ENCODE data around the gene SCN4A.
A peak's percentile ranks its signal among the peaks of the same experiment; 100 is the strongest.
"Not testable (repeated sequence)": the region's sequence is repeated elsewhere in the genome, so short reads cannot be mapped to it uniquely, and the experiment has no call there.

The SCN4A gene

GRCh38 chr17:63919311-63919723, 53.4 kb downstream of the SCN4A start:
- WGBS, 2 donors (ENCODE audit: extremely low coverage in 2 of 2, insufficient read length in 2 of 2, insufficient replicate concordance in 1 of 2), result no CpG with 5 or more reads among the region's 8 CpGs
- no peak overlapping the region for H4K91ac ChIP-seq (ENCODE audit: low read depth, low read length, poor library complexity)
- H3K27me3 ChIP-seq (ENCODE audit: control insufficient read depth in 3 of 3, insufficient read depth in 3 of 3, low read depth in 1 of 3, low read length in 3 of 3), result no peaks in the 10 kb centered on the region
- H3K18ac ChIP-seq (ENCODE audit: low read length), result no peak overlapping the region
- no peak overlapping the region for H2BK12ac ChIP-seq (ENCODE audit: low read length)
- H2AK5ac ChIP-seq (ENCODE audit: low read depth, low read length), result no peak overlapping the region
- H3K4me2 ChIP-seq (ENCODE audit: insufficient read depth, low read length, poor library complexity, severe bottlenecking), result no peak overlapping the region
- DNase-seq (ENCODE audit: low spot score), result peak; percentile 68
- H3K4ac ChIP-seq (ENCODE audit: low read length), result no peak overlapping the region
- H2BK15ac ChIP-seq (ENCODE audit: low read length), result no peak overlapping the region
- no peak overlapping the region for H3K4me3 ChIP-seq (ENCODE audit: low read length in 2 of 2)
- no peaks in the 10 kb centered on the region for H3K36me3 ChIP-seq (replicated peaks in 1 of 2; ENCODE audit: control insufficient read depth in 2 of 2, insufficient read depth in 2 of 2, low read length in 2 of 2)
- no peak overlapping the region for H3K9ac ChIP-seq (ENCODE audit: low read depth, low read length, poor library complexity)
- no peak overlapping the region for H4K8ac ChIP-seq (ENCODE audit: low read depth, low read length)
- H2BK120ac ChIP-seq (ENCODE audit: low read depth, low read length), result no peak overlapping the region
- no peak overlapping the region for H3K14ac ChIP-seq (ENCODE audit: low read length)
- no peak overlapping the region for H3K23ac ChIP-seq (ENCODE audit: low read depth, low read length, poor library complexity)
- no peaks in the 10 kb centered on the region for H3K9me3 ChIP-seq (replicated peaks in 1 of 2; ENCODE audit: control insufficient read depth in 2 of 2, insufficient read depth in 1 of 2, low read depth in 1 of 2, low read length in 2 of 2)
- peaks cover 0 to 3% of the 10 kb centered on the region in 2 donors for H3K4me1 ChIP-seq (ENCODE audit: control insufficient read depth in 2 of 2, insufficient read depth in 1 of 2, low read depth in 1 of 2, low read length in 2 of 2)
- no peaks in the 10 kb centered on the region for H3K79me1 ChIP-seq (ENCODE audit: low read depth, low read length)
- no peak overlapping the region for H2AFZ ChIP-seq (ENCODE audit: low read length)
- no peak overlapping the region for H3K27ac ChIP-seq (replicated peaks; ENCODE audit: low read length)
- no peak overlapping the region for H2BK5ac ChIP-seq (ENCODE audit: low read length)

DNA sequence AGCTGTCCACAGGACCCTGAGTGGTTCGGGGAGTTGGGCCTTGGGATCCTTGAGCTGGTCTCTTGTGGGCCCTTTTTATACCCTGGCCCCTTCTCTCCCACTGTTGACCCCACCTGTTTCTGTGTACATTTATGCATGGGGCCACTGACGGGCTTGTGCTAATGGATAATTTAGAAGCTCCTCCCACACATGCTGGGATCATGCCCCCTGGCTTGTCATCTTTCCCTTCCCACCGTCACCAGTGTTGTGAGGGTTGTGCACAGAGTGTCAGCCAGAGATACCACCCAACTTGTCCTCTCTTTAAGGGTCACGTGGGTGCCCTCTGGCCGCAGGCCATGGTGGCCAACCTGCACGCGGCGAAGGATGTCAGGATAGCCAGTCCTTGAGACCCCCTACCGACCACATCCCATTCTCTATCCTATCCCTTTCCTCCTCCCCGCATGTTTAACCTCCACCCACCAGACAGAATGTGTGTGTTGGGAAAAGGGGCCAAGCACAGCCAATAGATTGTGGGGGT, 53.9 kb downstream of the SCN4A start, which contains the start of gene GH1:
Gene GH1, minus strand, starts transcription at position 51 of the 517 bp plus-strand sequence. CDS start 63 bp downstream, outside the sequence.
- not testable (repeated sequence) for H3K79me1 ChIP-seq (ENCODE audit: low read depth, low read length); H3K36me3 ChIP-seq (replicated peaks in 1 of 2; ENCODE audit: control insufficient read depth in 2 of 2, insufficient read depth in 2 of 2, low read length in 2 of 2); H2BK5ac ChIP-seq (ENCODE audit: low read length); H3K4me1 ChIP-seq (ENCODE audit: control insufficient read depth in 2 of 2, insufficient read depth in 1 of 2, low read depth in 1 of 2, low read length in 2 of 2); H3K9me3 ChIP-seq (replicated peaks in 1 of 2; ENCODE audit: control insufficient read depth in 2 of 2, insufficient read depth in 1 of 2, low read depth in 1 of 2, low read length in 2 of 2); H3K23ac ChIP-seq (ENCODE audit: low read depth, low read length, poor library complexity); H2BK12ac ChIP-seq (ENCODE audit: low read length); H4K91ac ChIP-seq (ENCODE audit: low read depth, low read length, poor library complexity); H4K8ac ChIP-seq (ENCODE audit: low read depth, low read length); H2AFZ ChIP-seq (ENCODE audit: low read length); H3K14ac ChIP-seq (ENCODE audit: low read length); H3K4me3 ChIP-seq (ENCODE audit: low read length in 2 of 2); H2BK15ac ChIP-seq (ENCODE audit: low read length); H3K27ac ChIP-seq (replicated peaks; ENCODE audit: low read length); H3K27me3 ChIP-seq (ENCODE audit: control insufficient read depth in 3 of 3, insufficient read depth in 3 of 3, low read depth in 1 of 3, low read length in 3 of 3); H3K9ac ChIP-seq (ENCODE audit: low read depth, low read length, poor library complexity); DNase-seq (ENCODE audit: low spot score); H3K4me2 ChIP-seq (ENCODE audit: insufficient read depth, low read length, poor library complexity, severe bottlenecking); H2BK120ac ChIP-seq (ENCODE audit: low read depth, low read length); H3K4ac ChIP-seq (ENCODE audit: low read length)
- H2AK5ac ChIP-seq (ENCODE audit: low read depth, low read length), result peak within 1 kb of the TSS; percentile 68
- WGBS, 2 donors (ENCODE audit: extremely low coverage in 2 of 2, insufficient read length in 2 of 2, insufficient replicate concordance in 1 of 2), result no CpG with 5 or more reads among the region's 10 CpGs
- peak within 1 kb of the TSS; percentile 41 for H3K18ac ChIP-seq (ENCODE audit: low read length)

DNA sequence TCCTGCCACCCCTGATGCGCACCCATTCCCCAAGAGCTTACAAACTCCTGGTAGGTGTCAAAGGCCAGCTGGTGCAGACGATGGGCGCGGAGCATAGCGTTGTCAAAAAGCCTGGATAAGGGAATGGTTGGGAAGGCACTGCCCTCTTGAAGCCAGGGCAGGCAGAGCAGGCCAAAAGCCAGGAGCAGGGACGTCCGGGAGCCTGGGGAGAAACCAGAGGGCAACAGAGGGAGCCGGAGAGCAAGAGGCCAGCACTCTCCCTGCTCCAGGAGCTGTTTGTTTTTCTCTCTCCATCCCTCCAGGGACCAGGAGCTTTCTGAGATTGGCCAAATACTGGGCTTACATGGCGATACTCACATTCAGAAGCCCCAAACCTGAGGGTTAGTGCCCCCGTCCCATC, 54.4 kb downstream of the SCN4A start:
- Histone ChIP-seq H3K27ac (replicated peaks; ENCODE audit: low read length) (no peak overlapping the region), H2AK5ac (ENCODE audit: low read depth, low read length) (no peak overlapping the region), H3K4me2 (ENCODE audit: insufficient read depth, low read length, poor library complexity, severe bottlenecking) (no peak overlapping the region), H2BK5ac (ENCODE audit: low read length) (no peak overlapping the region), H2BK15ac (ENCODE audit: low read length) (no peak overlapping the region), H3K9ac (ENCODE audit: low read depth, low read length, poor library complexity) (no peak overlapping the region), H3K18ac (ENCODE audit: low read length) (no peak overlapping the region), H2BK12ac (ENCODE audit: low read length) (no peak overlapping the region), H3K36me3 (replicated peaks in 1 of 2; ENCODE audit: control insufficient read depth in 2 of 2, insufficient read depth in 2 of 2, low read length in 2 of 2) (no peaks in the 10 kb centered on the region), H3K14ac (ENCODE audit: low read length) (no peak overlapping the region), H2BK120ac (ENCODE audit: low read depth, low read length) (no peak overlapping the region), H2AFZ (ENCODE audit: low read length) (no peak overlapping the region), H3K79me1 (ENCODE audit: low read depth, low read length) (no peaks in the 10 kb centered on the region), H3K9me3 (replicated peaks in 1 of 2; ENCODE audit: control insufficient read depth in 2 of 2, insufficient read depth in 1 of 2, low read depth in 1 of 2, low read length in 2 of 2) (no peaks in the 10 kb centered on the region), H3K27me3 (ENCODE audit: control insufficient read depth in 3 of 3, insufficient read depth in 3 of 3, low read depth in 1 of 3, low read length in 3 of 3) (no peaks in the 10 kb centered on the region), H4K8ac (ENCODE audit: low read depth, low read length) (no peak overlapping the region), H3K4me3 (ENCODE audit: low read length in 2 of 2) (no peak overlapping the region), H3K23ac (ENCODE audit: low read depth, low read length, poor library complexity) (no peak overlapping the region), H3K4me1 (ENCODE audit: control insufficient read depth in 2 of 2, insufficient read depth in 1 of 2, low read depth in 1 of 2, low read length in 2 of 2) (peaks cover 0 to 3% of the 10 kb centered on the region in 2 donors), H4K91ac (ENCODE audit: low read depth, low read length, poor library complexity) (no peak overlapping the region), H3K4ac (ENCODE audit: low read length) (no peak overlapping the region)
- no peak for DNase-seq (ENCODE audit: low spot score)
- WGBS, 2 donors (ENCODE audit: extremely low coverage in 2 of 2, insufficient read length in 2 of 2, insufficient replicate concordance in 1 of 2), result no CpG with 5 or more reads among the region's 10 CpGs

- H3K4me1 ChIP-seq (ENCODE audit: control insufficient read depth in 2 of 2, insufficient read depth in 1 of 2, low read depth in 1 of 2, low read length in 2 of 2), result peaks cover 0 to 3% of the 10 kb centered on the region in 2 donors
- peak overlapping the region; percentile 68 for H2AK5ac ChIP-seq (ENCODE audit: low read depth, low read length)
- H2AFZ ChIP-seq (ENCODE audit: low read length), result no peak overlapping the region
- H3K4me2 ChIP-seq (ENCODE audit: insufficient read depth, low read length, poor library complexity, severe bottlenecking), result no peak overlapping the region
- no peak overlapping the region for H2BK5ac ChIP-seq (ENCODE audit: low read length)
- no peak for DNase-seq (ENCODE audit: low spot score)
- no peaks in the 10 kb centered on the region for H3K27me3 ChIP-seq (ENCODE audit: control insufficient read depth in 3 of 3, insufficient read depth in 3 of 3, low read depth in 1 of 3, low read length in 3 of 3)
- H4K8ac ChIP-seq (ENCODE audit: low read depth, low read length), result no peak overlapping the region
- peak overlapping the region; percentile 41 for H3K18ac ChIP-seq (ENCODE audit: low read length)
- no peaks in the 10 kb centered on the region for H3K36me3 ChIP-seq (replicated peaks in 1 of 2; ENCODE audit: control insufficient read depth in 2 of 2, insufficient read depth in 2 of 2, low read length in 2 of 2)
- H3K79me1 ChIP-seq (ENCODE audit: low read depth, low read length), result no peaks in the 10 kb centered on the region
- H2BK15ac ChIP-seq (ENCODE audit: low read length), result no peak overlapping the region
- H3K4me3 ChIP-seq (ENCODE audit: low read length in 2 of 2), result no peak overlapping the region
- no peak overlapping the region for H3K9ac ChIP-seq (ENCODE audit: low read depth, low read length, poor library complexity)
- H2BK120ac ChIP-seq (ENCODE audit: low read depth, low read length), result no peak overlapping the region
- no CpG with 5 or more reads among the region's 13 CpGs for WGBS, 2 donors (ENCODE audit: extremely low coverage in 2 of 2, insufficient read length in 2 of 2, insufficient replicate concordance in 1 of 2)
- H3K27ac ChIP-seq (replicated peaks; ENCODE audit: low read length), result no peak overlapping the region
- no peak overlapping the region for H2BK12ac ChIP-seq (ENCODE audit: low read length)
- no peak overlapping the region for H3K23ac ChIP-seq (ENCODE audit: low read depth, low read length, poor library complexity)
- H4K91ac ChIP-seq (ENCODE audit: low read depth, low read length, poor library complexity), result no peak overlapping the region
- H3K14ac ChIP-seq (ENCODE audit: low read length), result no peak overlapping the region
- H3K9me3 ChIP-seq (replicated peaks in 1 of 2; ENCODE audit: control insufficient read depth in 2 of 2, insufficient read depth in 1 of 2, low read depth in 1 of 2, low read length in 2 of 2), result no peaks in the 10 kb centered on the region
- H3K4ac ChIP-seq (ENCODE audit: low read length), result no peak overlapping the region
Observed at GRCh38 chr17:63917646-63918045, 55.1 kb downstream of the SCN4A start.
